ENCODE data around the gene MAP2K1. TPM values are rescaled to one million over a fixed set of nuclear protein-coding genes. Genes with fewer than 3 reads are reported as not detected.

The MAP2K1 gene
- total and polyA plus RNA-seq, 9 of the 15 experiments (the other 6 are each of a cell fraction or from before 2014, with no cell fraction given) = 7.5 to 58.3 (median 30.0) TPM

DNA sequence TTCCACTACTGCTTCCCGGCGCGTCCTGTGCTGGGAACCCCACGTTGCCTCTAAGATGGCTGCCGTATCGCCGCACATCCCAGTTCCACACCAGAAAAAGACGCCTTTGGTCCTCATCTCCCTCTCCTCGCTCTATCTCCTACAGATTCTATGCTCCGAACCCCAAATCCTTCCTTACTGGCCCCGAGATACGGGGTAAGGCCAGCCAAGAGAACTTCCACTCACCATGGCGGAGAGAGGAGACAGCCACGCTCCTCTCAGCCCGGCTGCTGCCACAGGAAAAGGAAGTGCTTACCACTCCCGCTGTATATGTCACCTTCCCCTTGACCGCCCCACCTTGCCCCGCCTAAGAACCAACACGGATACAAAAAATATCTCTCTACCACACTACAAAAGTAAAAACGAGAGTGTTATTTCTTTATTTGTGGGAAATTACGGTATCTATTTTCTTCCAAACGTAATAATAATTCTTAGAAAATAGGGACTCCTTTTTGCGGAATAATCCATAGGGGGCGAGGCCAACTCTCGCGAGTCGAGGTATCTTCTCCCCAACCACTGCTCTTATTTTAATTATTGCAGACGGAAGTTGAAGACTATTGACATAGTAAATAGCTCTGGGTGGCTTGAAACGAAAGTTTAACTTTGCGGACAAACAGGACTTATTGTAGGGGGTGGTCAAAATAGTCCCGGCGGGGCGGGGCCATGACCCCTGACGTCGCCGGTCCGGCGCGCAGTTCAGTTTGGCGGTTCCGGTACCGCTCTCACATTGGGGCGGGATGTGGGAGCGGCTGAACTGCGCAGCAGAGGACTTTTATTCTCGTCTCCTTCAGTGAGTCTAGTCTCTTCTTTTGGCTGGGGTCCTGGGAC lies 118.1 kb downstream of the MAP2K1 start, which contains the start of the genes RPL4 and ZWILCH (continued):
- TF ChIP-seq, protein P1, sequence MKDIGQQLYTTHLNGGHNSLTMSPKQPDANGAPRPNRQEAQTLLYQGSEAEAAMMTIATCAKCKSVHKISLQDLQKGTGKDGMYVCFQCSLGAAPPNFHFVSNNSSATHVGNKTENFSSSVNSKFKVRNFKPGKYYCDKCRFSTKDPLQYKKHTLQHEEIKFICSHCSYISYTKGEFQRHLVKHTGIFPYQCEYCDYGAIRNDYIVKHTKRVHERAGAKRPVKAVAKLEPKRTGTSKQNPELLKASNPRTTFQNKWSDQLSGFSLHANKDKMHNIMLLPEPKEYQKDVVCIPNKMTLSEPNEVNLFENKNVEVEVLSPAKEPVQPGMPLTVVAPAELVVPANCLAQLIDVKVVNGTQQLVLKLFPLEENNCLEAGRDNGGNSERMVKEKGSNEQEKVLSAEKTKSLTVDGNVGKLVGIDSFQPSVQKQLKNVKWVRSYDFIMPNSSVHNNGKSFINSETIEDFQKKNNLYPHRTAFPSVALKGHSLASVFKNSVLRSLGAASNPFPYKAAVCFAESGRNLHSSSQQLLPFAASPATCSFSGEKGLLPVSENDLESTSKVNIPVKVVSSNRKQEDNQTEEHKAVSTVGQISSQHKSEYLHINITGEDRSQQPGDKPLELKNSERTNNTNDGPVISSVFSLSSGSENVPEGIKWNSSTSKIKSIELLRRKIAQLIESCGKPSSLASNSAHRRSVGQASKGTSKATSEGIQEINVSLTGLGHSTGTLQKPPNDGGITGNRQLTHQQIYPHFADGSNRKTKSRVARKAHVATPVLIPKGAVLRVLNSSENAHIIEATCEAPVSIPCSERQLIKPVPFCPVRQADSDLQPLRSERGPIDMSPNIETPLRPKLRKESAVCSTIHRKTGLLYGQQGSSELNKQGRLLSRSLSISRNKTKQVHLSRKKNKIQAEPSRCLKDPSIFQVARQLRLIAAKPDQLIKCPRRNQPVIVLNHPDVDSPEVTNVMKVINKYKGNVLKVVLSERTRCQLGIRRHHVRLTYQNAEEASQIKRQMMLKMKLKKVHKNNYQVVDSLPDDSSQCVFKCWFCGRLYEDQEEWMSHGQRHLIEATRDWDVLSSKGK (CRISPR knock-in tag; IDR thresholded peaks at IDR 0.05) = no peak
- TF ChIP-seq PTBP1 (IDR thresholded peaks at IDR 0.05; ENCODE audit: low read depth, low read length) (0 out of 2 replicates have a peak, but pooled peaks have one; percentile 19), NFATC3 (IDR thresholded peaks at IDR 0.05) (peak; percentile 88; the same call in 1 of the 2 replicates), CXXC5 (CRISPR knock-in tag; IDR thresholded peaks at IDR 0.05) (peak; percentile 65; the same call in 1 of the 2 replicates), CBX2 (IDR thresholded peaks at IDR 0.05; ENCODE audit: insufficient read depth, low read length, poor library complexity, severe bottlenecking) (no peak), ETV5 (CRISPR knock-in tag; IDR thresholded peaks at IDR 0.05; ENCODE audit: low read depth) (no peak; the same call in 1 of the 2 replicates), ZNF830 (CRISPR knock-in tag; IDR thresholded peaks at IDR 0.05) (0 out of 2 replicates have a peak, but pooled peaks have one; percentile 15), POLR2H (tag; IDR thresholded peaks at IDR 0.05; ENCODE audit: low read depth) (peak; percentile 96), ZFPM2 (CRISPR knock-in tag; IDR thresholded peaks at IDR 0.05) (no peak), ZNF165 (CRISPR knock-in tag; IDR thresholded peaks at IDR 0.05; ENCODE audit: borderline replicate concordance) (no peak), GATAD2A (IDR thresholded peaks at IDR 0.05) (no peak), RBM22 (IDR thresholded peaks at IDR 0.05; ENCODE audit: low read depth, low read length, poor library complexity, severe bottlenecking) (no peak), PHF8 (IDR thresholded peaks at IDR 0.05; ENCODE audit: borderline replicate concordance, low read length) (peak; percentile 78), BMI1 (IDR thresholded peaks at IDR 0.05; ENCODE audit: low read length) (no peak), ZSCAN32 (CRISPR knock-in tag; IDR thresholded peaks at IDR 0.05) (peak; percentile 41; the same call in 1 of the 2 replicates), ZNF184 (CRISPR knock-in tag; IDR thresholded peaks at IDR 0.05) (no peak), TOE1 (IDR thresholded peaks at IDR 0.05; ENCODE audit: borderline replicate concordance) (peak; percentile 32), TOE1 (CRISPR knock-in tag; IDR thresholded peaks at IDR 0.05; ENCODE audit: borderline replicate concordance, low read depth) (no peak), ZNF76 (CRISPR knock-in tag; IDR thresholded peaks at IDR 0.05; ENCODE audit: borderline replicate concordance) (no peak), SMARCE1 (IDR thresholded peaks at IDR 0.05) (no peak), DDX20 (tag; IDR thresholded peaks at IDR 0.05; ENCODE audit: low read depth) (0 out of 2 replicates have a peak, but pooled peaks have one; percentile 36), L3MBTL2 (IDR thresholded peaks at IDR 0.05) (no peak; the same call in none of the 2 replicates), SRSF1 (IDR thresholded peaks at IDR 0.05; ENCODE audit: low read depth, low read length) (no peak)
- TF ChIP-seq, protein P2, sequence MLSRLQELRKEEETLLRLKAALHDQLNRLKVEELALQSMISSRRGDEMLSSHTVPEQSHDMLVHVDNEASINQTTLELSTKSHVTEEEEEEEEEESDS (CRISPR knock-in tag; IDR thresholded peaks at IDR 0.05) = no peak
- TF ChIP-seq, protein P3, sequence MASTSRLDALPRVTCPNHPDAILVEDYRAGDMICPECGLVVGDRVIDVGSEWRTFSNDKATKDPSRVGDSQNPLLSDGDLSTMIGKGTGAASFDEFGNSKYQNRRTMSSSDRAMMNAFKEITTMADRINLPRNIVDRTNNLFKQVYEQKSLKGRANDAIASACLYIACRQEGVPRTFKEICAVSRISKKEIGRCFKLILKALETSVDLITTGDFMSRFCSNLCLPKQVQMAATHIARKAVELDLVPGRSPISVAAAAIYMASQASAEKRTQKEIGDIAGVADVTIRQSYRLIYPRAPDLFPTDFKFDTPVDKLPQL (IDR thresholded peaks at IDR 0.05; ENCODE audit: extremely low read depth, insufficient read length) = peak; percentile 89
